HG03139 (cell line): ENCODE data around the gene KHSRP.
A peak's percentile ranks its signal among the peaks of the same experiment; 100 is the strongest.

Experiments used
- ATAC-seq: cut with Tn5 transposase; IDR thresholded peaks from one replicate; pipeline ENCODE4 v1.9.1; 2021; ENCODE audit not compliant: unreplicated experiment

The KHSRP gene, protein sequence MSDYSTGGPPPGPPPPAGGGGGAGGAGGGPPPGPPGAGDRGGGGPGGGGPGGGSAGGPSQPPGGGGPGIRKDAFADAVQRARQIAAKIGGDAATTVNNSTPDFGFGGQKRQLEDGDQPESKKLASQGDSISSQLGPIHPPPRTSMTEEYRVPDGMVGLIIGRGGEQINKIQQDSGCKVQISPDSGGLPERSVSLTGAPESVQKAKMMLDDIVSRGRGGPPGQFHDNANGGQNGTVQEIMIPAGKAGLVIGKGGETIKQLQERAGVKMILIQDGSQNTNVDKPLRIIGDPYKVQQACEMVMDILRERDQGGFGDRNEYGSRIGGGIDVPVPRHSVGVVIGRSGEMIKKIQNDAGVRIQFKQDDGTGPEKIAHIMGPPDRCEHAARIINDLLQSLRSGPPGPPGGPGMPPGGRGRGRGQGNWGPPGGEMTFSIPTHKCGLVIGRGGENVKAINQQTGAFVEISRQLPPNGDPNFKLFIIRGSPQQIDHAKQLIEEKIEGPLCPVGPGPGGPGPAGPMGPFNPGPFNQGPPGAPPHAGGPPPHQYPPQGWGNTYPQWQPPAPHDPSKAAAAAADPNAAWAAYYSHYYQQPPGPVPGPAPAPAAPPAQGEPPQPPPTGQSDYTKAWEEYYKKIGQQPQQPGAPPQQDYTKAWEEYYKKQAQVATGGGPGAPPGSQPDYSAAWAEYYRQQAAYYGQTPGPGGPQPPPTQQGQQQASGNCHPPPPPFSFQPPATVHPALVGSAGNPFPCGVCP

DNA sequence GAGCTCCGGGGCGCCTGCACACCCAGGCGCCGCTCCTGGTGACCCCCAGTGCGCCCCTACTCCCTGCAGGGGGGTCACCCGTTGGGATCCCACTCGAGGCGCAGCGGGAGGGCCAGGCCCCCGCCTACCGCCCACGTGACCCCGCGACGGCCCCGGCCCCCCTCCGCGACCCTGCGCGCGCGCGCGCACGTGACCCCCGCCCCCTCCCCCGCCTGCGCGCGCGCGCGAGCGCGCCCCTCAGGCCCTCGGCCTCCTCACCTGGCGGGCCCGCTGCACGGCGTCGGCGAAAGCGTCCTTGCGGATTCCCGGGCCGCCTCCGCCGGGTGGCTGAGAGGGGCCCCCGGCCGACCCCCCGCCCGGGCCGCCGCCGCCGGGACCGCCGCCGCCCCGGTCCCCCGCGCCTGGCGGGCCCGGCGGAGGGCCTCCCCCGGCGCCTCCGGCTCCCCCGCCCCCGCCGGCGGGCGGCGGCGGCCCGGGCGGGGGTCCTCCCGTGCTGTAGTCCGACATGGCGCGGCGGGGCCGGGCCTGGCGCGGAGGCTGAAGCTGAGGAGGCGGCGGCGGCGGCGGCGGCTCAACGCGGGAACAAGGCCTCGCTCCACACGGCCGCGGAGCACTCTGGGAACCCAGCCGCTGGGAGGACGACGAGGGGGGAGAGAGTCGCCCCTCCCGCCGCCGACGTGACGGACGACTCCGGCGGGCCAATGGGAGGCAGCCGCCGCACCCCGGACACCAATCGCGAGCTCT, at the start of gene KHSRP:
TSS of gene KHSRP (minus strand) at position 617 of the 744 bp plus-strand sequence. CDS start at position 507, 110 bp downstream.
- ATAC-seq = no peak

DNA sequence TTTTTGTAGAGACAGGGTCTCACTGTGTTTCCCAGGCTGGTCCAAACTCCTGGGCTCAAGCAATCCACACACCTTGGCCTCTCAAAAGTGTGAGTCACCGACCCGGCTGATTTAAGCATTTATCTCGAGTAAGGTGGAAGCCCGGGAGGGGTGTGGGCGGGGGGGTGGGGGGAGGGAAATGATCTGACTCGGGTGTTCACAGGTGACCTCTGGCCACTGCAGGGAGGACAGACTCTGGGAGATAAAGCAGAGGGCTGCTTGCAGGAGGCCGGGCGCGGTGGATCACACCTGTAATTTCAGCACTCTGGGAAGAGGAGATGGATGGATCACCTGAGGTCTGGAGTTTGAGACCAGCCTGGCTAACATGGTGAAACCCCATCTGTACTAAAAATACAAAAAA, 49.0 kb upstream of the KHSRP start:
- ATAC-seq = no peak

DNA sequence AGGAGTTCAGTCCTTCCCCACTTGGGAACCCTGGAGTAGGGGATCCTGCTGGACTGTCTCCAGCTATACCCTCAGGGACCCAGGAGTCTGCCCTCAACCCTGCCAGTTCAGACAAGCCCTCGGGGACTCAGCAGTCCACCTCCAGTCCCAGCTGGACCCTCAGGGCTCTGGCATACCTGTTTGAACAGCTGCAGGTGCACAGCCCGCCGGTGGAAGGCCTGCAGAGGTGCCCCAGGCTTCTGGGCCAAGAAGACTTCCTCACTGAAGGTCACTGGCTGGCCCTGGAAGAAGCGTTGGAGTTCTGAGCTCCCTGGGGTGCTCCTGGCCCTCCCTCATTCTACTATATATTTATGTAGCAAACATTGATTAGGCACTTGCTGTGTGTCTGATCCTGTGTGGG, 48.1 kb upstream of the KHSRP start:
- ATAC-seq = no peak

DNA sequence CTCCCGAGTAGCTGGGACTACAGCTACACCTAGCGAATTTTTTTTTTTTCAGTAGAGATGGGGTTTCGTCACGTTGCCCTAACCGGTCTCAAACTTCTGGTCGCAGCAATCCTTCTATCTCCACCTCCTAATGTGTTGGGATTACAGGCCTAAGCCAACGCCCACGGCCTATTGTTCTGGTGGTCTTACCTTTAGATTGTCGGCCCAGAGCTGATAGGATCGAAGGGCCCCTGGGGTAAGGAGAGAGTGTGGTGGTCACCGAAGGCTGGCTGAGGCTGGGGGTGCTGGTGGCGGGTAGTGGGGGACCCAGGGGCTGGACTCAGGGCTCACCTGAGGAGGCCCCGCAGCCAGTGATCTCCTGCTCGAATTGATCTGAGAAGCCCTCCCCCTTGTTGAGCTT, 46.5 kb upstream of the KHSRP start:
- no peak for ATAC-seq

DNA sequence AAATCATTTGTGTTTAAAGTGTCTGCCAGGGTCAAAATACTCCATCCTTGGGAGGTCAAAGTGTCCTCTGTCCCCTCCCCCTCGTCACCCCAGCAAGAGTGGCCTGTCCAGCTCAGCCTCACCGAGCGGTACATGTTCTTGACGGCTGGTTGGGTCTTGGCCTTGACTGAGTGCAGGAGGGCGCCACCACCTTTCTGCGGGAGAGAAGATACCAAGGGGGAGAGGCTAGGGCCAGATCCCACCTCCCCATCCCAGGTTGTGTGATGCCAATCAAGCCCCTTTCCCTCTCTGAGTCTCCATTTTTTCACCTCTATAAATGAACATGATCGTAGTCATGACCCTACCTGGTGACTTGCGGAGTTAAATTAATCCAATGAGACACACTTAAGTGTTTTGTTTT, 45.6 kb upstream of the KHSRP start:
- no peak for ATAC-seq

DNA sequence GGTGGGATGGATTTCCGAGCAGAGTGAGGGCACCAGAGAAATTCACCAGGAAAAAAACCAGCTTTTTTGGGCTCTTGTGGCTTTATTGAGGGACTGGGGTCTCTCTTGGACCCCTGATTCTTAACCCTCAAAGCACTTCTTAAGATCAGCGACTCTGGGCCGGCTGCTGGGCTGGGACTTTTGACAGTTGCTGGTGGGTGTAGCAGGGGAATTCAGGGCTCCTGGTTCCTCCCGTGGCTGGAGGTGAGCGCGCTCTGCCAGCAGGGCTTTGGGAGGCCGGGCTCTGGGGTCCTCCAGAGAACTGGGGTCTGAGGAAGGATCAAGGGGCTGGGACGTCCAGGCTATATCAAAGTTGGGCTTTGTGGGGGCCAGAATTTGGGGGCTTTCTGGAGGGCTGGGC, 42.8 kb upstream of the KHSRP start:
- ATAC-seq = no peak

DNA sequence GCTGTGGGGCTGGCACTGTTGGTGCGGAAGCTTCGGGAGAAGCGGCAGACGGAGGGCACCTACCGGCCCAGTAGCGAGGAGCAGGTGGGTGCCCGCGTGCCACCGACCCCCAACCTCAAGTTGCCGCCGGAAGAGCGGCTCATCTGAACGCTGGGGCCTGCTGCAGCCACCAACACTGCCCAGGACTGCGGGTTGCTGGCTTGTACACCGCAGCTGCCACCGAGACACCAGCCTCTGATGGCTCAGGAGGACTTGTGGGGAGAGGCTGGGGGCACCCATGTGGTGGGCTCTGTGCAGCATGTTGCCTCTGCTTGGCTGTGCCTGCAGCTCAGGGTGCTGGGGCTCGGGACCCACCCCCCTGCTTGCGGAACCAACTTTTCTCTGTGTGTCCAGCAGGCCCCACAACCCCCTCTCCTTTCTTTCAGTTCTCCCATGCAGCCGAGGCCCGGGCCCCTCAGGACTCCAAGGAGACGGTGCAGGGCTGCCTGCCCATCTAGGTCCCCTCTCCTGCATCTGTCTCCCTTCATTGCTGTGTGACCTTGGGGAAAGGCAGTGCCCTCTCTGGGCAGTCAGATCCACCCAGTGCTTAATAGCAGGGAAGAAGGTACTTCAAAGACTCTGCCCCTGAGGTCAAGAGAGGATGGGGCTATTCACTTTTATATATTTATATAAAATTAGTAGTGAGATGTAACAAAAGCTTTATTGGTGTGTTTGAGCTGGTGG, 42.1 kb upstream of the KHSRP start:
- no peak for ATAC-seq

DNA sequence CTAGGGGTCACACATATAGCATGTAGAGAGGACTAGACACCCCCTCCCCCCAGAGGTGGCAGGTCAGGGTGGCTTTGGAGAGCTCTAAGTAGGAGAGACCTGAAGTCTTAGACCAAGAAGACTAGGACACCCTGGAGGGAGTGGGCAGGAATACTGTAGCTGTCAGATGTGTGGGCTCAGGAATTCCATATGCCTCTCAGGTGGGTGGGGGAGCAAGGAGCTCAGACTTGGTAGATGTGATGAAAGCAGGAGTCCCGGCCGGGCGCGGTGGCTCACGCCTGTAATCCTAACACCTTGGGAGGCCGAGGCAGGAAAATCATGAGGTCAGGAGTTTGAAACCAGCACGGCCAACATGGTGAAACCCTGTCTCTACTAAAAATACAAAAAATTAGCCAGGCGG, 41.1 kb upstream of the KHSRP start:
- no peak for ATAC-seq

DNA sequence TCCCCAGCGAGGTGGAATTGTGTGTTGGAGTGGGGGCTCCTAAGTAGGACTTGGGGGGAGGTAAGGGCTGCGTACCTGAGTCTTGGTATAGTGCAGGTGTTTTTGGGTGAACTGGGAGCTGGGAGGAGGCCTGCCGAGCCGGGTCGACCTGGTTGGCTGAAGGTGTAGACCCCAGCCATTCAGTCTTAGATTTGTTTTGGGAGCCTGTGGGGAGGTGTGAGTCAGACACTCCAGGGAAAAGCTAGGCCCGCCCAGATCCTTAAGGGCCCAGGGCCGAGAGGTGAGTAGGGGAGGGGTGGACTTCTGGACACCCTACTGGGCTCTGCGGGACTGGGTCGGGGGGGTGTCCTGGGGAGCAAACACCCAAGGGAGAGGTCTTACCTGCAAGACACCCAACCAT, 40.4 kb upstream of the KHSRP start:
- no peak for ATAC-seq

DNA sequence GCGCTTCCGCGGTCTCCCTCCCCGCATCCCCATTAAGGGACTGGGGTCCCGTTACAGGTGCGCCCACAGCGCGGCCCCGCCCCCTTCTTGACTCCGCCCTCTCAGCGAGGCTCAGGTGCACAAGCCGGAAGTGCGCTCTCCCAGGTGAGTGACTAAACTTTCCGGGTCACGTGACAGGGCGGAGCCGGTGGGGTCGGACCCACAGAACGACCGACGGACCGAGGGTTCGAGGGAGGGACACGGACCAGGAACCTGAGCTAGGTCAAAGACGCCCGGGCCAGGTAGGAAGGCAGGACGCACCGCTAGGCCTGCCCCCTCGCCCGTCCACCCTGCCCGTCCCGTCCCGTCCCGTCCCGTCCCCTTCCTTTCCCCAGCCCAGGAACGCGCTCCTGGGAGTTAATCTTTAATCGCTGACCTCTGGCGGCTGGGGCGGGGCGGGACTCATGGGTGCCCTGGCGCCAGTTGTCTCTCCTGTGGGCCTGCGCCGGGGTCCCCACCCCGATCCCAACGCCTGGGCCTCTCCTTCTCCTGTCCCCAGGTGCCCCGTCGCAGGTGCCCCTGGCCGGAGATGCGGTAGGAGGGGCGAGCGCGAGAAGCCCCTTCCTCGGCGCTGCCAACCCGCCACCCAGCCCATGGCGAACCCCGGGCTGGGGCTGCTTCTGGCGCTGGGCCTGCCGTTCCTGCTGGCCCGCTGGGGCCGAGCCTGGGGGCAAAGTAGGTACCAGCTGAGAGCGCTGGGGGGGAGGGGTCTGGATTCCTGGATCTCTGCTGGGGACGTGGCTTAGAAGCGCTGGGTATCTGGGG, 39.7 kb upstream of the KHSRP start, which contains the start of gene CRB3:
TSS of gene CRB3 (plus strand) at position 202 of the 804 bp plus-strand sequence. CDS start at position 633, 431 bp downstream.
- no peak for ATAC-seq

DNA sequence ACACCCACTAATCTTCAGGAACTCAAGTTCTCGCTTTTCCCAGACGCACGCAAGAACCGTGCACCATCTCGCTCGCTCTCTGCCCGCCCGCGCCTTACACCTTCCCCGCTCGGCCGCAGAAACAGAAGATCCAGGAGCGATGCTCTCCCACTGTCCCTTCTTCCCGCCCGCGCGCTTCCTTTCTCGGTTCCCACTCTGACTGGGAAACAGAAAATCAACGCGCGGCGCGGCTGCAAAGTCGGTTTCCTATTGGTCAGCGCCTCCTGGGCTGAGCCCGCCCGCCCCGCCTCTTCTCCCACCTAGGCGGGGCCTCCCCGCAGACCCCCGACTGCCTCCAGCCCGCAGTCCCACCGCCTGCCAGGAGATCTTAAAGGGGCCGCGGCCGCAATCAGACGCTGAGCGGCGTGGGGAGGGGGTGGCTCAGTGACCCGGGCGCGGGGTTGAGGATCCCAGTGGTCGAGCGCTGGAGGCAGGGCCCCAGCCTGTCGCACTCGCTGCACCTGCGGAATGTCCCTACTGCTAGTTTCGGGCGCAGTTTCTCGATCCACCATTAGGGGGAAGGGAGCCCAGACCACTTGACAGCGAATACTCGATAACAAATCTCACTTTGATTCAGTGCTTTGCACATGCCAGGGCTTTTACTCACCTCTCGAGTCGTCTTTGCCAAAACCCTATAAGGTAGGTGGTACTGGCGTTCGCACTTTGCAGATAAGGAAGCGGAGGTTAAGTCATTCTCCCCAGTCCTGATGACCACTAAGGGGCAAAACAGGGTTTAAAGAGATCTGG, 35.7 kb upstream of the KHSRP start:
- peak; percentile 59 for ATAC-seq

DNA sequence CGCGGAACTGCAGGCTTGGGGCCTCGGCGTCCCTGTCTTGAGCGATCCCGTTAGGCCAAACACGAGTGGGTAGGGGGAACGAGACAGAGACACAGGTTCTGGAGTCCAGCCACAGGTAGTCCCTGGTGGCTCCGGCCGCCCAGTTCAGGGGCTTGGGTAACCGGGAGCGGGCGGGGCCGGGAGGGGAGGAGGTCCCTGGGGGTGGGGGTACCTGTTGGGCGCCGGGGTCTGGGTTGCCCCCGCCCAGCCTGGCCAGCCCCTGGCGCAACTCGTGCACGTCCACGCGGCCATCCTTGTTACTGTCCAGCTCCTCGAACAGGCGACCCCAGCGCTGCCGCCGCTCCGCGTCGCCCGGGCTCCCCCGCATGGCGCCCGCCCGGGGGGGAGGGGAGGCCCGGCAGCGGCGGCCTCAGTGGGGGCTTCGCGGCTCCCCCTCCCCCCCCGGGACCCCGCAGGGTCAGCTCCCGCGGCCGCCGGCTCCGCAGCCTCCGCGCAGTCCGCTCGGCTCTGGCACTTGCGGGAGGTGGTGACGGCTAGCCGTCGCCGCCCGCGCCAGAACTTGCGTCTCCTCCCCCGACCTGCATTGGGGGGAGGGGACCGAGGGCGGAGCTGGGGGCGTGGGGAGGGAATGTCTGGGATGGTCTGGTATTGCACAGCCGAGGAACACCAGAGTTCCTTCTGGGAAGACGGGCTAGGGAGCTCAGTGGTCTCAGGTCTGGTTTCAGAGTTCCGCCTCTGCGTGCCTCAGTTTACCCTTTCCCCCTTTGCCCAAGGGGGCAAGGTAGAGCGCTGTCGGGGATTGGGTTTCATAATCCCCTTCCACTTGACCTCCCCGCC, 34.9 kb upstream of the KHSRP start, which contains the start of gene SLC25A23:
TSS of gene SLC25A23 (minus strand) at position 531 of the 837 bp plus-strand sequence. CDS start at position 367, 164 bp downstream.
- peak; percentile 24 for ATAC-seq

DNA sequence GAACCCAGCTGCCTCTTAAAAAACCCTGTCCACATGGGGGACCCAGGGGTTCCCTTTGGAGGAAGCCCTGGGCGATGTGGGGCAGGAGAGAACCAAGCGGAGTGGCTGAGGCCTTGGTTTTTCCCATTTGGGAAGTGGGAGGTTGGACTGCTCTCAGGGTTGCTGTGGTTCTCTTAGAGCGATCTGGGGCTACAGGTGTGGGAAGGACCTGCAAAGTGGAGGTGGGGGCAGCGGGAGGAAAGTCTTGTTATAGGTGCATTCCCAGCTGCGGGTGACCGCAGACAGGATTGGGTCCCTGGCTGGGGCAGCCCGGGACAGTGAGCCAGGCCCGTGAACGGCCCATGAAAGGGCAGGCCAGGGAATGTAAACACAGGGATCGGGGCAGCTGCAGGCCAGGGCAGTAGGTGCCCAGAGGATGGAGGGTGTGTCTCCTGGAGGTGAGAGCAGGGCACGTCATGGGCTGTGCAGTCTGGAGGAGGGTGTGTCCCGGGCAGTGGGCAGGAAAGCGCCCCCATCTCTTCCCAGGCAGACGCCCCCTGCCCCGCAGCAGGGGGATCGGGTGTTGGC, 34.2 kb upstream of the KHSRP start:
- ATAC-seq = no peak

DNA sequence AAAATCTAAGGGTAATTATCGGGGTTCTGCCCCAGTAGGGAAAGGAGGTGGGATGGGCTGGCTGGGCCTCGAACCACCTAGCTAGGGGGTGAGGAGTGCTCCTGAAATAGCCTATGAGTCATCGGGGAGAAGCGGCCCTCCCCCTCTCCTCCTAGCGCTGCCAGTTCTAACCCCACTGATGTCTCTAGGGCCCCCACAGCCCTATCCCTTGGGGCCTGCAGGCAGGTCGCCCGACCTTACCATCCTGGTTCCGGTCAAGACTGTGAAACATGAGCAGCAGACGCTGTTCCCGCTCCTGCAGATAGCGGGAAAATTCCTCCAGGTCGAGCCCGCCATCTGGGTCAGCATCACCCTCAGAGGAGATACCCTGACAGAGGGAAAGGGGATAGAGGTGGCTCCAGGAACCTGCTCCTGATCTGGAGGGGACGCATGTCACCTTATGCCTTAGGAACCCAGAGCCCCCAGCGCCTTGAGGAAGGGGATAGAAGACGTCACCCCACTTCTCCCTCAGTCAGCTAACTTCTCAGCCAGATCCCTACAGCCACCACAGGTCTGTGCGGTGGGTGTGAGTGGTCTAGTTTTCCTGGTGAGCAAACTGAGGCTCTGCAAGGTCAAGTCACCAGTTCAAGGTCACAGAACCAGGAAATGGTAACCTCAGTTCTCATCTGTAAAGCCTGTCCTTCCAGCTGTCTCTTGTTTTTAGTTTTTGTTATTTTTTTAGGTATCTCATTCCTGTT, 33.5 kb upstream of the KHSRP start:
- ATAC-seq = no peak

DNA sequence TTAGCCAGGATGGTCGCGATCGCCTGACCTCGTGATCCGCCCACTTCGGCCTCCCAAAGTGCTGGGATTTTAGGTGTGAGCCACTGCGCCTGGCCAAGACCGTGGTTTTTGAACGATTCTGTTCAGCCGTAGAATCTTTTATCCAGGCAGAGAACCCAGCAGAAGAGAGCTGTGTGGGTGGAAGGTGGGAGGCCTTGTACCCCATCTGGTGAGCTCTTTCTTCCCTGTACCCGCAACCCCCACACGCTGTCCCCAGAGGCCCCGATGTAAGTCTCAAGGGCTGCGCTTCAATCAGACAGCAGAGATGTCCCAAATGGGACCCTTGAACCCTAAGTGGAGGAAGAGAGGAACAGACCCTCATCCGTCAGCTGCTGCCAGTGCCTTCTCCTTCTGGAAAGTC, 31.3 kb upstream of the KHSRP start:
- ATAC-seq = no peak

DNA sequence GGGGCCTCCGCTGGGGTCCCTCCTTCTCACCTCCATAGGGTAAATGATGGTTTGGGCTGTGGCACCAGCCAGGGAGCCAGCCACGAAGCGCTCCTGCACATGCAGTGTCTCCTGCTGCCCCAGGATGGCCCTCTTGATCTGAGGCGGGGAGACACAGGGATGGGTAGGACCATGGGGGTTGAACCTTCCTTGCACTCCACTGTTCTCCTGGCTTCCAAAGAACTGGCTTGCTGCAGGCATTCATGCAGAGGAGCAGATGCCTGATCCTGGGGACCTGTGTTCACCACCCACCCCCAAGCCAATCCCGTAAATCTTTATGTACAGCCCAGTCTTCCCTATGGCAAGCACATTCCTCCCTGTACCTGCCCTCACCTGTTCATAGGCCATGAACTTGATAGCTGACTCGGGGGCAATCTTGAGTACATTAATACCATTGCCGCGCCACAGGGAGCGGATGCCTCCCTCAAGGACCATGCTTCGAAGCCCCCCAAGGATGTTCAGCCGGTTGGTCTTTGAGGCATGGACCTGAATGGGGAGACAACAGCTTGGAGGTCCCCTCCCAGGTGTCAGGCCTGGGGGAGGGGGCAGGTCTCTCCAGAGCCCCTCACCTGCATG, 29.4 kb upstream of the KHSRP start:
- ATAC-seq = no peak

DNA sequence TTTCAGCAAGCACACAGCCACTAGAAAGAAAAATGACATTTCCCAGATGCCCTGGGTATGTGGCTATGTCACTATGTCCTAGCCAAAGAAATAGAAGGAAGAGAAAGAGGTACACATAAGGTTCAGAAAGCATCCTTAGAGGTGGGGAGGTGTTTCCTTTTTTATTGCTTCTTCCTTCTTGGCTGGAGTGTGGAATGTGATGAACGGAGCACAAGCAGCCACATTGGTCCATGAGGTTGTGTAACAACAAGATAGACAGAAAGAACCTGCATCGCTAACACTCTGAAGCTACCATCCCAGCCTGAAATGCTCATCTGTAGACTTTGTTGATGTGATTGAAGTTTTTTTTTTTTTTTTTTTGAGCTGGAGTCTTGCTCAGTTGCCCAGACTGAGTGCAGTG, 28.3 kb upstream of the KHSRP start:
- ATAC-seq = no peak
